NCI-H460 (cell line): ENCODE data around the gene HERPUD1. TPM values are rescaled to one million over a fixed set of nuclear protein-coding genes. Genes with fewer than 3 reads are reported as not detected.
"Not testable (repeated sequence)": the region's sequence is repeated elsewhere in the genome, so short reads cannot be mapped to it uniquely, and the experiment has no call there.

Experiments
- DNase-seq: peaks from one replicate; pipeline ENCODE4 v3.0.0-alpha.2; 2016; ENCODE audit warnings: low read depth; ENCODE audit errors: extremely low read depth
- total RNA-seq: library from RNA; depleted of rRNA; stranded (reverse); fragments of >200 nt; shearing (Covaris generic); gene quantifications from 2 replicates; pipeline ENCODE4 v1.2.3, GENCODE V29; 2014

The HERPUD1 gene
- total RNA-seq, 1 experiment from 2014 or later: 222 TPM

DNA sequence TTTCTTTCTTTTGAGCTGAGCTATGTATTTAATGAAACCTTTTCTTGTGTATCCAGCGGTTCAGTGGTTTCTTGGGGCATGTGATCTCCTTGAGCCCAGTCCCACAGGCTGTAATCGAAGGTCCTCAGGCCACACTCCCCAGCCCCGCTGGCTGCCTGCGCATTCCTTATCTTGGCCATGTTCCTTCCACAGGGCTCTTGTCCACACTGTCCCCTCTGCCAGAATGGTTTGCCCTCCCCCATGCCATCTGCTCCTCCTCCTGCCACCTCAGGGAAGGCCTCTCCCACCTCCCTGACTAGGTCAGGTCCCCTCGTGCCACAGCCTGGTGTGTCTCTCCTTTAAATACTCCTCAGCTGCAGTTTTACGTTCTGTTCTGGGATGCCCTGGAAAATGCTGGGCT is 45.3 kb downstream of the HERPUD1 start:
- no peak for DNase-seq

DNA sequence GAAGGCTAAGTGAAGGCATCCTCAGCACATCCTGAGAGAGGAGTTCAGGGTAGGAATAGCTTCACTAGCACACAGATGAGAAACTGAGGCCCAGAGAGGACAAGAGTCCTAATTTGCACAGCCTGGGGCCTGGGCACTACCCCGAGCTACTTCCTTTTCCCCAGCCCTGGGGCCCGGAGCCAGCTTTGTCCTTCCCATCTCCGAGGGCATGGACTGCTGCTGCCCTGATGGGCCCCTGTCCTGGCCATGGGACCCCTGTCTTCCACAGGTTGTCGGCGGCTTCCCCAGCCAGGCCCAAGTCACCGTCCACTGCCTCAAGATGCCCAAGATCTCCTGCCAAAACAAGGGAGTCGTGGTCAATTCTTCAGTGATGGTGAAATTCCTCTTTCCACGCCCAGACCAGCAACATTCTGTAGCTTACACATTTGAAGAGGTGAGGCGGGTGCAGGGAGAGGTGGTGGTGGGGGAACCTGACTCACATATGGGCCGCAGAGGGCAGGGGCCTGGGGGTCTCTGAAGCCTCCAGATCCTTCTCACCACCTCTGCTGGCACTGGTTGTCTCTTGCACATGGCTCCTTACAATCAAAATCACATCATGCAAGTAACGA is 46.0 kb downstream of the HERPUD1 start:
- DNase-seq: no peak

DNA sequence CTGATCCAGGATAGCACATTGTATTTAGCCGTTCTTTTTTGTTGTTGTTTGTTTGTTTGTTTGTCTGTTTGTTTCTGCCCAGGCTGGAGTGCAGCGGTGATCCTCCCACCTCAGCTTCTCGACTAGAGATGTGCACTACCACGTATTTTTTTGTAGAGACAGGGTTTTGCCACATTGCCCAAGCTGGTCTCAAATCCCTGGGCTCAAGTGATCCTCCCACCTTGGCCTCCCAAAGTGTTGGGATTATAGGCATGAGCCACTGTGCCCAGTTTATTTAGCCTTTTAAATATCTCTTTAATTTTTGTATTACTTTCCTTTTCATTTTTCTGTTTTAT is 48.2 kb downstream of the HERPUD1 start:
- no peak for DNase-seq

DNA sequence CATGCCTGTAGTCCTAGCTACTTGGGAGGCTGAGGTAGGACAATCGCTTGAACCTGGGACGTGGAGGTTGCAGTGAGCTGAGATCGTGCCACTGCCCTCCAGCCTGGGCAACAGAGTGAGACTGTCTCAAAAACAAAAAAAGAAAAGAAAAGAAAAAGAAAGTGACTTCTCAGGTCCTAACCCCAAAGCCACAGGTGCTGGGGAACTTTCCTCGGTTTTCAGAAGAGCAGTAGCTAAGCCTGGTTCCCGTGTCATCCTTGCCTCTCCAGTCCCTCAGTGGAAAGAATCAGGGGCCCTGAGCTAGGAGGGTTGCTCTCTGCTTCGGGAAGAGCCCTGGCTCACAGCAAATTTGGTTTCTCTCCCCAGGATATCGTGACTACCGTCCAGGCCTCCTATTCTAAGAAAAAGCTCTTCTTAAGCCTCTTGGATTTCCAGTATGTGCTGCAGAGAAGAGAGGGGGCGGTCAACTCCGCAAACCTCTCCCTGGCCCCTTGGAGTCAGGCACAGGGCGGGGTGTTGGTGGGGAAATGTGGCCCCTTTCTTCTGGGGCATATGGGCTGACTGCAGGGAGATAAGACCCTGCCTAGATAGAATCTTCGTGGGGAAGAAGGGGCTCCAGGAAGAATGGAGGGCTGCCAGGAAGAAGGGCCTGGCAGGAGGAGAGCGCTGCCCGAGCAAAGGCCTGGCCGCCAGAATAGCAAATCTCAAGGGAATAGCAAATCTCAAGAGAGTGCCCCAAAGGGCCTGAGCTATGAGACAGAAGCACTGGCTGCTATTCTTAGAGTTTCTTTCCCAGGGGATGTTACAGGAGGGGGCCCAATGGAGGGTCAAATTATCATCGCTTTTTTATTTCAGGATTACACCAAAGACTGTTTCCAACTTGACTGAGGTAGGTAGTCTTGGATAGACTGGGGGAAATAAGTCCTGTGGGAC is 49.1 kb downstream of the HERPUD1 start:
- DNase-seq: no peak

DNA sequence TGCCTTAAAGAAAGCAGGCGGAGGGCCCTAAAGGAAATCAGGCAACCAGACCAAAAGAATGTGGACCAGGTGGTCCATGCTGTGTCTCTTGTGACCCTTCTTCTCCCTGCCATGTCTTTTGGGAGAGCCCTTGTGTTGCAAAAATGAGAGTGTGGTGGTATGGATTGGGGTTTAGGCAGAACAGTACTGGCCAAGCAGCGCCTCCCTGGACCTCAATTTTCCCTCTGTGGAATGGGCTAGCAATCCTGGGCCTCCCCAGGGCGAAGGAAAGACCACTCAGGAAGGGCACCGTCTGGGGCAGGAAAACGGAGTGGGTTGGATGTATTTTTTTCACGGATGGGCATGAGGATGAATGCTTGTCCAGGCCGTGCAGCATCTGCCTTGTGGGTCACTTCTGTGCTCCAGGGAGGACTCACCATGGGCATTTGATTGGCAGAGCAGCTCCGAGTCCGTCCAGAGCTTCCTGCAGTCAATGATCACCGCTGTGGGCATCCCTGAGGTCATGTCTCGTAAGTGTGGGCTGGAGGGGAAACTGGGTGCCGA is 49.9 kb downstream of the HERPUD1 start:
- no peak for DNase-seq

DNA sequence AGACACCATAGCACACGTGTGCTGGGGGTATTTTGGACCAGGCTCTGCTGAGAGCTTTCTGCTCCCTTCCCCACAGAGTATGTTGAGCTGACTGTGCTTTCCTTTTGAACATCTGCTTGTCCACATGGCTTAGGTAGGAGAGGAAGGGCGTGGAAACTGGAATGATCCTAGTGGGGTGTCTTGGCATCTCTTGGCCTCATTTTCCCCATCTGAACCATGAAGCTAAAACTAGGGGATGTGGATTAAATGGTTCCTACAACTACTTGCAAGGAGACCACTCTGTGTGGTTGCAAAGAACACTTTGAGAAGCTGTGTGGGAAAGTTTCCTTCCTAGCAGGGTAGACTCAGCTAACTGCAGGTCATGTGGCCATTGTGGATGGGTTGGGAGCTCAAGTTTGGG is 50.8 kb downstream of the HERPUD1 start:
- DNase-seq: no peak

DNA sequence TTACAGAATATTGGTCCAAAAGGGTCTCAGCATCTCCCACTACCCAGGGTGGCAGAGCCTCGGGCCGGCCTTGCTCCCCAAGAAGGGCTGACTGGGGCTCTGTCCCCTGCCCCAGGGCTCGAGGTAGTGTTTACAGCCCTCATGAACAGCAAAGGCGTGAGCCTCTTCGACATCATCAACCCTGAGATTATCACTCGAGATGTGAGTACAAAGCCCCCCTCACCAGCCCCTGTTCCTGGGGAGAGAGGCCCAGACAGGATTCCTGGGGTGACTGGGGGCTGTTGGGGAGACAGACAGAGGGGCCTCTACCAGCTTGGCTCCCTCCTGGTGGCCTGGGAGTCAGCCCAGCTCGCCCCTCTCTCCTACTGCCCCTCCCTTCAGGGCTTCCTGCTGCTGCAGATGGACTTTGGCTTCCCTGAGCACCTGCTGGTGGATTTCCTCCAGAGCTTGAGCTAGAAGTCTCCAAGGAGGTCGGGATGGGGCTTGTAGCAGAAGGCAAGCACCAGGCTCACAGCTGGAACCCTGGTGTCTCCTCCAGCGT is 51.3 kb downstream of the HERPUD1 start:
- no peak for DNase-seq

DNA sequence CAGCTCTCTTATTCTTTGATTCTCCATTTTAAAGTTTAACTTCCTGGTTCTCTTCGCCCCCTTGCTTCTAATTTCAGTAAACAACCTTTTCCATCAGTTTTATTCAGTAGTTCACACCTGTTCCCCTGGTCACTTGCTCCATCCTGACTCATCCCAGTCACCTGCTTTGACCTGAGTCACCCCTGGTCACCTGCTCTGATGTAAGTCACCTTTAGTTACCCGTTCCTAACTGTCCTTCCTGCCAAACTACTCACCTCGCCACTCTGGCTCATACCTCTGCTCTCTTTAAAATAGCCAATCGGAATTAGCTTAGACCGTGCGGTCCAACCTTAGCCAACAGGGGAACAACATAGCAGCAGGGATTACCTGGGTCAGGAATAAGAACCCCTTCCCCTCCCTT is 52.7 kb downstream of the HERPUD1 start:
- no peak for DNase-seq

DNA sequence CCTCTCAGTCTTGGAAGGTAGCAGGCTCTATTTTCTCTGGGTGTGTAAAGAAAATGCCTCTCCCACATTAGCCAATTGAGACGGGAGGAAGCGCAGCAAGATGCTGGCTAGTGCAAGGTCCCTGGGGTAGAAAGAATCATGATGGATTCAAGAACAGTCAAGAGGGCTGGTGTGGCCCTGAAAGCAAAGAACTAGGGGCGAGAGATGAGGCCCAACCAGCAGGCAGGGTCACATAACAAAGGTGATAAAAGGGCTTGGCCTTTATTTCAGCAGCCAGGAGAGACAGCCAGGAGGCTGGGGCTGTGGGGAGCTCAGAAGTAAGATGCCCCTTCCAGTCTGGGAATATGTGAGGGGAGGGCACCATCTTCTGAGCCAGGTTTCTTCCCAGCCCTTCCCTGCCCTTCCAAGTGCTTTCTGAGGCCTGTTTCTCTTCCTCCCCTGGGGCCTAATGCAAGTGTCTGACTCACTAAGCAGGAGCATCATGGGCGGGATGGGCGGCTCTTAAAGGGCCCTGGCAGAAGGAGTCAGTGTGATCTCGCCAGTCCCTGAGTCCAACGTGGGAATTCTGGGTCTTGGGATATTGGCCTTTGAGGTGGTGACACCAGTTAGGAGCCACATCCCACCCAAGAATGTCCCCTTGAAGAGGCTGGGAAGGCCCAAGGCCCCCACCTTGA is 53.5 kb downstream of the HERPUD1 start:
- DNase-seq: peak; percentile 88

DNA sequence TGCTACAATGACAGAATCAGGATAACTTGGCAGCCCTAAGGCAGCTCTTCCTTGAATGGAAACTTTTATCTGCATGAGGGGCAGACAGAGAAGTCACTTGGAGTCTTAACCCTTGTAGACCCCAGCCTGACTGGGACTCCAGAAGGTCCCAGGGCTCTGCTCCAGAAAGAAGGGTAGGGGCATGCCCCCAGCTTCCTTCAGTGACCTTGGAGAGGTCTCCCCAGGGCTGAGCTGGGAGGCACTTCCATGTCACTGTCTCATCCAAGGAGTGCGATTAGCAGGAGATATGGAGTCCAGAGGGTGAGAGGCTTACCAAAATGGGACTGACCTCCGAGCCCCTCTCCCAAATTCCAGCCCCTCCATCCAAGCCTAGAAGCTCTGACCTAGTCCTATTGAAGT is 54.0 kb downstream of the HERPUD1 start:
- DNase-seq: no peak

DNA sequence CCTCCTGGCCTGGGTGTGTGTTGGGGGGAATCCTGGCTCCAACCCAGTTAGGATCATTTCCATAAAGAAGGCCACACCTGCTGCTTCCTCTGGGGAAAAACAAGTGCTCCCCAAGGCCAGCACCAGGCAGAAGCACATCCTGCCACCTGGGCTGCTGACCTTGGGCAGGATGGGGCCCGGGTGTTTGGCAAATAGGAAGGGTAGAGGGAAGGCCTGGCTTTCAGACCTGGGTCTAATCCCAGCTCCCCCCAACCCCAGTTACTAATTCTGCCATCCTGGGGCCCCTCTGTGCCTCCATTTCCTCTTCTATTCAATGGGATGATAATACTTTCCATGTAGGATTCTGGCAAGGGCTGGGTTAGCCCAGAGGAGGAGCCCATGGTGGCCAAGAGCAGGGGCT is 54.4 kb downstream of the HERPUD1 start:
- DNase-seq: no peak

DNA sequence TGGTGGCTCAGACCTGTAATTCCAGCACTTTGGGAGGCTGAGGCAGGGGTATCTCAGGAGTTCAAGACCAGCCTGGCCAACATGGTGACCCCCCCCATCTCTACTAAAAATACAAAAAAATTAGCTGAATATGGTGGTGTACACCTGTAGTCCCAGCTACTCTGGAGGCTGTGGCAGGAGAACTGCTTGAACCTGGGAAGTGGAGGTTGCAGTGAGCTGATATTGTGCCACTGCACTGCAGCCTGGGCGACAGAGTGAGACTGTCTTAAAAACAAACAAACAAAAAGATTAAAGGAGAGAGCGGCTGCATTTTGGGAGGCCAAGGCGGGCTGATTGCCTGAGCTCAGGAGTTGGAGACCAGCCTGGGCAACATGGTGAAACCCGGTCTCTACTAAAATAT is 55.0 kb downstream of the HERPUD1 start:
- DNase-seq: not testable (repeated sequence)

DNA sequence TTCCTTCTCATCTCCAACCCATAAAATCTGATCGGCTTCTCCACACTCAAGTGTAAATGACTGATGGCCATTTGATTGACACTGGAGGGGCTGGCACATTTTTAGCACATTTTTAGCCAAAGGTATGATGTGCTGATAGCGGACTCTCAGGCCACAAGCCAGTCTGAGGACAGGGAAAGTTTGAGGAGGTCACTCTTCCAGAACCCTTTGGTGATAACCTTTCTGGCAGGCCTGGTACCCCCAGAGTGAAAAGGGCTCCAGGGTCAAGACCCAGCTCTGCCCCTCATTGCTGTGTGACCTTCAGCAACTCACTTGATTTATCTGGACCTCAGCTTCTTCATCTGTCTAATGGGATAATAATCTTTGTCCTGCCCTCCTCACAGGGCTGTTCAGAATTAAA is 55.8 kb downstream of the HERPUD1 start:
- DNase-seq: no peak

DNA sequence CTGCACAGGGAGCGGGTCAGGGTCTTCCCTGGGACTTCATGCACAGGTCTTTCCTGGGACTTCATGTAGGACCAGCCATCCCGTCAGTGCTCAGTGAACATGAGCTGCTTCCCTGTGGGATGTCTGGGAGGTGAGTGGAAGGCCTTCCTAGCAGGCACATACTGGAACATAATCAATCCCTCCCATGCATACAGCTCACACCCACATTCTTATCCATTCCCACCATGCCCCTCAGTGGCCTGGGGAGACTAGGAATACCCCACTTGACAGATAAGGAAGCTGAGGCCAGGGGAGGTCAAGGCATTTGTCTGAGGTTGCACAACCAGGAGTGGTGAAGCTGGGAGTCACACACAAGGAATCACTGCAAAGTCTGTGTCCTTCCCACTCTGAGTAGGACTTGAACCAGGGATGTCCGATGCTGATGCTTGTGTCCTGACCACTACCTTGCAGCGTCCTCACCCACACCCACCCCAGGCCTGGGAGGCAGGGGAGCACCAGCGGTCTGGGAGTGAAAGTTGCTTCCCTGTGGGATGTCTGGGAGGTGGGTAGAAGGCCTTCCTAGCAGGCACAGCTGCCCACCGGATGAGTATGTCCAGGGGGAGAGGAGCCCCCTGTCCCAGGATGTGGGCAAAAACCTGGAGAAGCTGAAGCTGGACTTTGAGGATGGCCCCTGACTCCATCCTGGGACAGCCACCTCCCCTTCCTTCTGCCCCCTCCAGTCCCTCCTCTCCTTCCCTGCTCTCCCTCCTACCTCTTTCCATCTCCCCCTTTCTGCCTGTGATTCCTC is 56.4 kb downstream of the HERPUD1 start:
- no peak for DNase-seq

DNA sequence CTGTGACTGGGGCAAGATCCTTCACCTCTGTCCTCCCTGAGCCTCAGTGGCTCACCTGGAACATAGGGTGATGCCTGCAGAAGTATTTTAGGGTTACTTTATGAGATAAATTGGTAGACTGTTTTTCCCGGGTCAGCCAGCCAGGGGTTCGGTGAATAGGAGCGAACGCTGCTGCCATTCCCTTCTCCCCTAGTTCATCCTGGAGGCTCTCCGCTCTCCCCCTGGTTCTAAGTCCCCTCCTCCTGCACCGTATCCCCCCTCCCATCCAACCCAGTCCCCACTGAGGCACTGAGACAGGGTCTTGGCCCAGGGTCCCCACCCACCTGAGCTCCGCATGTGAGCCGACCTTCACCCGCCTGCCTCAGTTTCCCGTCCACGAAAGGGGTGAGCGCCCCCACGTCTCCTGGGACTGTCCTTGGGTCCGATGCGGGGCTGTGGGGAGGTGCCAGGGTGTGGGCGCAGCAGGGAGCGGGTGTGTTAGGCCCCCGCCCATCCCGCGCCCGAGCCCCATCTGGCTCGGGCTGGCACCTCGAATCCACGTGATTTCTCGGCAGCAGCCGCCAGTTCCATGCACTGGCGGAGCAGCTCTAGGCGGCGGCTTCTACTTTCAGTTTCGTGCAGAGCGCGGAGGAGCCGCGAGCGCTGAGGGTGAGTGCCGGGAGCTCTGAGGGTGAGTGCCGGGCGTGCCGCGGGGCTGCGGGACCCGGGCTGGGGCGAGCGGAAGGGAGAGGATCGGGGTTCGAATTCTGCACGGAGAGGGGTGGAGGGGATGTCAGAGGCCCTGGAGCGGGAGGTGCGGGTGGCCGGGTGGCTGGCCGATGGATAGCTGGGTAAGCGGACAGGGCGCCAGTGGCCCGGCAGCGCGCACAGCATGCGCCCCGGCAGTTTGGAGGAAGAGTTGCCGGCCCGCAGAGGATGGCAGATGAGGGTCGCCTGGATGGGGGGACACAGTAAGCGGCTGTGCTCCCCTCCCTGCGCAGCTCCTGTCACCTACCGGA is 57.3 kb downstream of the HERPUD1 start, which contains the start of gene NLRC5:
NLRC5 (plus strand) TSS at position 610 of the 998 bp plus-strand sequence. CDS start 31,156 bp downstream, outside the sequence.
- DNase-seq: peak; percentile 78

DNA sequence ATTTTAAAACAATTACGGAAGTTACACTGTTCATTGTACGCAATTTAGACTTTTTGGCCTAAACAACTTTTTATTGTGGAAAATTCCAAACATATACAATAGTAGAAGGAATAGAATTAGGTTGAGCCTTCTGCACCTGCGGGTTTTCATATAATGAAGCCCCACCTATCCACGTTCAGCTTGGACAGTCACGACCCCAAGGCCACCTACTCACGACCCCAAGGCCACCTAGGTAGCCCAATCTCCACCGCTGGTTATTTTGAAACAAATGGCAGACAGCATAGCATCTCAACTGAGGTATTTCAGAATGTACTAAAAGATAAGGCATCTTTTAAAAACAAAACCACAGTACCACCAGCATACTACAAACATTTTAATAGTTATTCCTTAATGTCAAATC is 58.0 kb downstream of the HERPUD1 start:
- no peak for DNase-seq

DNA sequence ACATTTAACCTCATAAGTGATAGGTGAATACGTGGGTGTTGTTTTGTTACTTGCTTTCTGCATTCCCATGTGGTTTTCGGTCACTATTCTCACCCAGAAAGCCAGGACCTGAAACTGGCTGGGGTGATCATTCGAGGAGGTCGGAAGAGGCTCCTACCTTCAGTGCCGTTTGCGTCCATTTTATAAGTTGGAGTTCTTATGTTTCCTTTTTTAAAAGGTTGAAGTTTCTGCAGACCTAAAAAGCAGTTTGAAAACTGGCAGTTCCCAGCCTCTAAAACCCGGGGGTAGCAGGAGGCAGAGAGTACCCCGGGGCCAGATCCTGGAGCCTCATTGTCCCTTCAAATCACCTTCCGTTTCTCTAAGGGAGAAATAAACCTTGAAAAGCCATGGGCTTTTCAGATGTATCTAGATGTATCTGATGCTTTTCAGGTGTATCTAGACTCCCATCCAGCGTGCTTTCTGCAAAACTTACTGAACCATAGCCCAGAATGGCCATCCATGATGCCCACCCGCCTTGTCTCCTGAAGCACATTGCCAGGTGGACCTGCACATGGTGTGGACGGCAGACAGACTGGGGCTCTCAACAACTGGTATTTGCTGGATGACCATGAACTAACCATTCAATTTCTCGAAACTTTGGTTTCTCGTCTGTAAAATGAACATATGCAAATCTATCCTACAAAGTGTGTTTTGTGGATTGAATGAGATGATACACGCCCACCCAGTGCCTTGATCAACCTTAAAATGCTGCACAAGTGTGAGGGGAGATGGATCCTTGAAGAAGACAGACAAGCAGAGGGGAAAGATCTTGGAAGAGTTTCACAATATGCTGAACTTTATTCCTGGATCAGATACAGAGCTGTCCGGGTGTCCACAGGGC is 58.7 kb downstream of the HERPUD1 start:
- no peak for DNase-seq

DNA sequence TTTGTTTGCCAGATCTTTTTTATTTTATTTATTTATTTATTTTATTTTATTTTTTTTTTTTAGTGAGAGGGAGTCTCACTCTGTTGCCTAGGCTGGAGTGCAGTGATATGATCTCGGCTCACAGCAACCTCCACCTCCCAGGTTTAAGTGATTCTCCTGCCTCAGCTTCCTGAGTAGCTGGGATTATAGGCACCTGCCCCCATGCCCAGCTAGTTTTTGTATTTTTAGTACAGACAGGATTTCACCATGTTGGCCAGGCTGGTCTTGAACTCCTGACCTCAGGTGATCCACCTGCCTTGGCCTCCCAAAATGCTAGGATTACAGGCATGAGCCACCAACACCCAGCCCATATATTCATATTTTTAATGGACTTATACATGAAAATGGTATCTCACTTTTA is 60.5 kb downstream of the HERPUD1 start:
- DNase-seq: not testable (repeated sequence)
